NCI-H2227 treated with DMSO at 0.1 percent for 48 hours (cell line): Measurements from ENCODE around the gene SNAI3.

Experiments
- DNase-seq: peaks from one replicate; lab custom pipeline; 2025; lab: John Stamatoyannopoulos, UW

The SNAI3 gene

GRCh38 chr16:88703486-88704309, 17.4 kb upstream of the SNAI3 start:
- no peak for DNase-seq

- DNase-seq, result no peak
Observed at GRCh38 chr16:88702371-88703210, 16.3 kb upstream of the SNAI3 start.

- no peak for DNase-seq
Observed at GRCh38 chr16:88701581-88702370, 15.5 kb upstream of the SNAI3 start.

GRCh38 chr16:88700636-88701482, 14.6 kb upstream of the SNAI3 start:
- no peak for DNase-seq

- DNase-seq, result no peak
Observed at GRCh38 chr16:88700322-88700635, 14.0 kb upstream of the SNAI3 start.

- DNase-seq, result no peak
Observed at GRCh38 chr16:88699180-88699579, 12.9 kb upstream of the SNAI3 start.

GRCh38 chr16:88698646-88699045, 12.3 kb upstream of the SNAI3 start:
- DNase-seq, result no peak

- no peak for DNase-seq
Observed at GRCh38 chr16:88697831-88698615, 11.7 kb upstream of the SNAI3 start.

- DNase-seq, result no peak
Observed at GRCh38 chr16:88697116-88697830, 11.0 kb upstream of the SNAI3 start.

GRCh38 chr16:88696441-88696840, 10.1 kb upstream of the SNAI3 start:
- DNase-seq, result no peak

- DNase-seq, result no peak
Observed at GRCh38 chr16:88695753-88696152, 9.4 kb upstream of the SNAI3 start.

- DNase-seq, result no peak
Observed at GRCh38 chr16:88695218-88695617, 8.9 kb upstream of the SNAI3 start.

- no peak for DNase-seq
Observed at GRCh38 chr16:88694221-88695087, 8.1 kb upstream of the SNAI3 start.

GRCh38 chr16:88693420-88694177, 7.3 kb upstream of the SNAI3 start:
- DNase-seq, result no peak

GRCh38 chr16:88692861-88693260, 6.6 kb upstream of the SNAI3 start:
- DNase-seq, result no peak

GRCh38 chr16:88691924-88692560, 5.7 kb upstream of the SNAI3 start:
- DNase-seq, result no peak

- no peak for DNase-seq
Observed at GRCh38 chr16:88691129-88691813, 5.0 kb upstream of the SNAI3 start.
